HepG2 (cell line): ENCODE results near the gene BPHL.

ENCODE experiments used
- BCL3 ChIP-seq: sonication (generic); formaldehyde crosslinking; IDR thresholded peaks from 2 replicates; pipeline ENCODE4 v1.5.1; 2020; ENCODE audit warnings: mild to moderate bottlenecking, missing genetic modification reagents, moderate library complexity
- FOXK2 ChIP-seq: fragments of 450-650 bp; IDR thresholded peaks from 2 replicates; pipeline ENCODE4 v1.6.1; 2016
- GTF3A ChIP-seq: sonication (generic); formaldehyde crosslinking; conservative IDR thresholded peaks from 2 replicates; pipeline ENCODE4 v1.4.0; 2020; ENCODE audit warnings: mild to moderate bottlenecking, missing genetic modification reagents
- YY1 ChIP-seq: IDR thresholded peaks from 2 replicates; pipeline ENCODE4 v1.6.1; 2011; ENCODE audit warnings: low read length, low read depth, moderate library complexity, mild to moderate bottlenecking; ENCODE audit not compliant: insufficient read depth, insufficient replicate concordance

GRCh38 chr6:3190779-3191178 is 72.3 kb downstream of the BPHL start:
- TF ChIP-seq FOXK2 (no peak), BCL3 (CRISPR knock-in tag) (no peak), GTF3A (CRISPR knock-in tag) (no peak), YY1 (no peak)
